IMR-90 (cell line): ENCODE results near the gene RUNX1. TPM values are rescaled to one million over a fixed set of nuclear protein-coding genes. Genes with fewer than 3 reads are reported as not detected.

Source experiments
- ATAC-seq: fragments of 200-7000 bp; cut with Tn5 transposase; 2 replicates; pipeline ENCODE4 v1.9.1; 2020; ENCODE audit warnings: low read depth, mild to moderate bottlenecking, moderate library complexity
- BruUV-seq: library from RNA; stranded (reverse); fragments of 400-500 nt; replicated peaks from 2 replicates; lab custom pipeline; 2021; lab: Mats Ljungman, UMichigan
- CTCF ChIA-PET: fragments of 300-600 bp; formaldehyde crosslinking; extraction: SDS; loops from one replicate; lab custom pipeline; 2021; ENCODE audit warnings: antibody characterized with exemption; lab: Yijun Ruan, JAX
- POLR2A ChIA-PET: fragments of 300-600 bp; sonication (Branson Sonifier 250); formaldehyde crosslinking; loops from one replicate; lab custom pipeline; 2022; ENCODE audit warnings: antibody characterized with exemption; ENCODE audit not compliant: unreplicated experiment; lab: Charles Lee
- DNase-seq: peaks from one replicate; pipeline ENCODE4 v3.0.0; 2013
- H2AFZ ChIP-seq: replicated peaks from 2 replicates; pipeline ENCODE3; 2013; ENCODE audit warnings: low read length, mild to moderate bottlenecking; ENCODE audit not compliant: poor library complexity
- H2AK5ac ChIP-seq: 2 replicates; pipeline ENCODE4 v1.6.1; 2013; ENCODE audit warnings: low read depth, low read length, inconsistent platforms
- H2AK9ac ChIP-seq: replicated peaks from 2 replicates; pipeline ENCODE3; 2013; ENCODE audit warnings: mild to moderate bottlenecking, low read depth, low read length, moderate library complexity; ENCODE audit not compliant: poor library complexity
- H2BK120ac ChIP-seq: 2 replicates; pipeline ENCODE4 v1.6.1; 2013; ENCODE audit warnings: low read depth, low read length, inconsistent platforms
- H2BK15ac ChIP-seq: 3 replicates; pipeline ENCODE4 v1.6.1; 2013; ENCODE audit warnings: low read depth, low read length, inconsistent platforms
- H2BK20ac ChIP-seq: 2 replicates; pipeline ENCODE4 v1.6.1; 2013; ENCODE audit warnings: low read depth, mild to moderate bottlenecking, inconsistent platforms, low read length, moderate library complexity
- H2BK5ac ChIP-seq: 2 replicates; pipeline ENCODE4 v1.6.1; 2013; ENCODE audit warnings: mild to moderate bottlenecking, low read depth, low read length, inconsistent platforms; ENCODE audit not compliant: poor library complexity, severe bottlenecking
- H3K14ac ChIP-seq: replicated peaks from 2 replicates; pipeline ENCODE4 v1.6.1; 2013; ENCODE audit warnings: low read depth, low read length, inconsistent platforms
- H3K18ac ChIP-seq: 2 replicates; pipeline ENCODE4 v1.6.1; 2013; ENCODE audit warnings: low read depth, low read length, control low read depth
- H3K23ac ChIP-seq: 2 replicates; pipeline ENCODE4 v1.6.1; 2013; ENCODE audit warnings: low read depth, low read length, inconsistent platforms
- H3K27ac ChIP-seq: 2 replicates; pipeline ENCODE4 v1.5.1; 2013; ENCODE audit warnings: mild to moderate bottlenecking, control low read depth, low read length; ENCODE audit not compliant: insufficient read depth
- H3K27me3 ChIP-seq: 2 replicates; pipeline ENCODE4 v1.6.1; 2013; ENCODE audit warnings: low read length; ENCODE audit not compliant: control insufficient read depth, insufficient read depth
- H3K36me3 ChIP-seq: 2 replicates; pipeline ENCODE4 v1.6.1; 2013; ENCODE audit warnings: low read length, mixed read lengths; ENCODE audit not compliant: control insufficient read depth, insufficient read depth
- H3K4ac ChIP-seq: 2 replicates; pipeline ENCODE4 v1.6.1; 2013; ENCODE audit warnings: low read depth, low read length, inconsistent platforms
- H3K4me1 ChIP-seq: 2 replicates; pipeline ENCODE4 v1.6.1; 2013; ENCODE audit warnings: low read length, mixed read lengths; ENCODE audit not compliant: control insufficient read depth, insufficient read depth
- H3K4me2 ChIP-seq: 2 replicates; pipeline ENCODE4 v1.6.1; 2013; ENCODE audit warnings: low read depth, mild to moderate bottlenecking, control low read depth, low read length, moderate library complexity
- H3K4me3 ChIP-seq: 2 replicates; pipeline ENCODE4 v1.5.1; 2013; ENCODE audit warnings: low read depth, mild to moderate bottlenecking, control low read depth, low read length, moderate library complexity; ENCODE audit not compliant: insufficient read depth
- H3K56ac ChIP-seq: 2 replicates; pipeline ENCODE4 v1.6.1; 2013; ENCODE audit warnings: low read length, inconsistent platforms; ENCODE audit not compliant: insufficient read depth; ENCODE audit errors: extremely low read depth
- H3K79me1 ChIP-seq, 2 experiments: 2 replicates each; pipeline ENCODE4 v1.6.1; 2013; ENCODE audit warnings: low read length in 2 of 2, inconsistent platforms in 1 of 2, low read depth in 1 of 2
- H3K9ac ChIP-seq: 2 replicates; pipeline ENCODE4 v1.6.1; 2013; ENCODE audit warnings: low read depth, low read length, control low read depth
- H3K9me1 ChIP-seq: 2 replicates; pipeline ENCODE4 v1.6.1; 2013; ENCODE audit warnings: low read length, inconsistent platforms; ENCODE audit not compliant: insufficient read depth
- H3K9me3 ChIP-seq: 2 replicates; pipeline ENCODE4 v1.6.1; 2013; ENCODE audit warnings: low read length; ENCODE audit not compliant: control insufficient read depth, insufficient read depth
- H4K20me1 ChIP-seq: 2 replicates; pipeline ENCODE4 v1.6.1; 2013; ENCODE audit warnings: low read length, inconsistent platforms; ENCODE audit not compliant: insufficient read depth
- H4K5ac ChIP-seq: 2 replicates; pipeline ENCODE4 v1.6.1; 2013; ENCODE audit warnings: mild to moderate bottlenecking, low read depth, low read length, control low read depth
- H4K8ac ChIP-seq, 2 experiments: 2 replicates each; pipeline ENCODE4 v1.6.1; 2013; ENCODE audit warnings: low read depth in 2 of 2, low read length in 2 of 2, control low read depth in 1 of 2, inconsistent platforms in 1 of 2
- H4K91ac ChIP-seq: 2 replicates; pipeline ENCODE4 v1.6.1; 2013; ENCODE audit warnings: low read depth, low read length, inconsistent platforms; ENCODE audit not compliant: insufficient read depth
- BHLHE40 ChIP-seq: fragments of 150-350 bp; IDR thresholded peaks from 2 replicates; pipeline ENCODE4 v1.6.1; 2016; ENCODE audit warnings: mild to moderate bottlenecking, low read depth, low read length
- CEBPB ChIP-seq: IDR thresholded peaks from 2 replicates; pipeline ENCODE4 v1.6.1; 2012; ENCODE audit warnings: low read depth, low read length, improper control_type of control experiment
- FOS ChIP-seq: fragments of 150-350 bp; IDR thresholded peaks from 2 replicates; pipeline ENCODE4 v1.6.1; 2016; ENCODE audit warnings: low read depth, low read length
- MXI1 ChIP-seq: IDR thresholded peaks from 2 replicates; pipeline ENCODE4 v1.6.1; 2012; ENCODE audit warnings: low read depth, mild to moderate bottlenecking, low read length, moderate library complexity, borderline replicate concordance
- NFE2L2 ChIP-seq: fragments of 150-350 bp; IDR thresholded peaks from 2 replicates; pipeline ENCODE4 v1.6.1; 2016; ENCODE audit warnings: low read depth, mild to moderate bottlenecking, low read length
- RCOR1 ChIP-seq: IDR thresholded peaks from 2 replicates; pipeline ENCODE4 v1.6.1; 2012; ENCODE audit warnings: mild to moderate bottlenecking, low read length, improper control_type of control experiment; ENCODE audit not compliant: insufficient replicate concordance
- WGBS, 2 experiments: methylation state at CpG; one replicate each; pipeline versions ENCODE4 v1.1.5 to v1.1.7; 2013; ENCODE audit warnings: missing lambda C conversion rate in 2 of 2; ENCODE audit not compliant: insufficient read length in 1 of 2; ENCODE audit errors: extremely low coverage in 2 of 2; 5-methylcytosine and 5-hydroxymethylcytosine counted together
- dilution Hi-C: fragments of 300-500 bp; cut with HindIII; formaldehyde crosslinking; loops from one replicate; pipeline ENCODE4 v1.14.3; 2018; ENCODE audit warnings: low sequenced_read_pairs; ENCODE audit not compliant: unreplicated experiment
- in situ Hi-C: fragments of 300-500 bp; cut with MboI; formaldehyde crosslinking; loops from 3 replicates; pipeline ENCODE4 v1.14.3; 2019; ENCODE audit warnings: low sequenced_read_pairs, inconsistent platforms, mixed read lengths
- intact Hi-C: fragments of 100-400 bp; cut with micrococcal nuclease; formaldehyde crosslinking; loops from 2 replicates; pipeline ENCODE4 v1.10.0; 2022
- polyA plus RNA-seq, 3 experiments: library from polyadenylated mRNA; depleted of rRNA; stranded (reverse); fragments of >200 nt; gene quantifications; 2 replicates each; pipeline ENCODE4 v1.2.3, GENCODE V29; 2012; ENCODE audit warnings: low replicate concordance in 1 of 3
- total RNA-seq: library from RNA; depleted of rRNA; stranded (reverse); fragments of >200 nt; gene quantifications from 2 replicates; pipeline ENCODE4 v1.2.3, GENCODE V29; 2012

RUNX1 gene
- total and polyA plus RNA-seq, 2 of the 4 experiments (the other 2 are of a cell fraction): 34.5 to 56.5 TPM

GRCh38 chr21:35026617-35027562, 22.2 kb downstream of the RUNX1 start:
- H3K27ac ChIP-seq: peak overlapping the region; percentile 32; the same call in 1 of the 2 replicates
- H2BK15ac ChIP-seq: peak overlapping the region; percentile 30; the same call in 1 of the 3 replicates
- peak overlapping the region; percentile 38 for H2AK9ac ChIP-seq
- H3K4me1 ChIP-seq: no peaks in the 10 kb centered on the region
- ChIA-PET POLR2A (no interaction called here), CTCF (interaction anchor here (1.1 kb wide), 1 partner anchor 12 kb away, joined by 3 read pairs; no protein-coding TSS in a partner anchor)
- H2AFZ ChIP-seq: peak overlapping the region; percentile 90
- no peaks in the 10 kb centered on the region for H3K9me3 ChIP-seq
- dilution Hi-C loops (no loop called here), in situ Hi-C loops (no loop called here), intact Hi-C loops (no loop called here)
- H3K9ac ChIP-seq: peak overlapping the region; percentile 49; the same call in 1 of the 2 replicates
- H3K4ac ChIP-seq: peak overlapping the region; percentile 83
- BruUV-seq: no TSS peak
- peak overlapping the region; percentile 80 for H3K4me2 ChIP-seq
- H2BK120ac ChIP-seq: peak overlapping the region; percentile 80
- peak overlapping the region; percentile 19 to 71; a peak in 3 of 4 replicates for H4K8ac ChIP-seq
- 0 out of 4 replicates have a peak, but pooled peaks cover 0 to 12% of the 10 kb centered on the region in 2 experiments for H3K79me1 ChIP-seq
- WGBS, 2 experiments: 17% methylated on average over 24 of the region's 45 CpGs; no CpG with 5 or more reads in 1 of the 2 experiments
- H4K20me1 ChIP-seq: no peaks in the 10 kb centered on the region
- H3K14ac ChIP-seq: peak overlapping the region; percentile 75
- no peak for TF ChIP-seq RCOR1
- TF ChIP-seq CEBPB: no peak
- no peak for TF ChIP-seq BHLHE40
- no peak for TF ChIP-seq FOS
- no peak for TF ChIP-seq MXI1
- peak; percentile 57 for TF ChIP-seq NFE2L2
- peak overlapping the region; percentile 66 for H3K23ac ChIP-seq
- no peaks in the 10 kb centered on the region for H3K36me3 ChIP-seq
- peak overlapping the region; percentile 65; the same call in 1 of the 2 replicates for H4K91ac ChIP-seq
- H3K27me3 ChIP-seq: no peaks in the 10 kb centered on the region
- peak overlapping the region; percentile 48; the same call in 1 of the 2 replicates for H2AK5ac ChIP-seq
- H2BK20ac ChIP-seq: peak overlapping the region; percentile 86
- no peak overlapping the region for H3K56ac ChIP-seq
- no peak overlapping the region for H3K18ac ChIP-seq
- H3K4me3 ChIP-seq: peak overlapping the region; percentile 14; the same call in 1 of the 2 replicates
- no peak overlapping the region for H2BK5ac ChIP-seq
- no peaks in the 10 kb centered on the region for H3K9me1 ChIP-seq
- peak; percentile 90 for ATAC-seq
- peak; percentile 48 for DNase-seq
- H4K5ac ChIP-seq: peak overlapping the region; percentile 75; the same call in 1 of the 2 replicates
